Mammary epithelial cell (primary cell): ENCODE results near the gene CPA1.

Source experiments
- CTCF ChIP-seq, 2 donors: IDR thresholded peaks in 1 of 2; conservative IDR thresholded peaks in 1 of 2; 2 replicates each; pipeline ENCODE4 v1.5.1; 2011 to 2012; ENCODE audit warnings: inconsistent platforms in 2 of 2, low read length in 2 of 2, mild to moderate bottlenecking in 2 of 2, control low read depth in 1 of 2, low read depth in 1 of 2; ENCODE audit not compliant: insufficient read depth in 1 of 2; ENCODE audit errors: extremely low read depth in 1 of 2
- EZH2 ChIP-seq: IDR thresholded peaks from 2 replicates; pipeline ENCODE4 v1.6.1; 2012; ENCODE audit warnings: low read length, inconsistent platforms, borderline replicate concordance

- TF ChIP-seq EZH2, result no peak
- TF ChIP-seq CTCF (conservative IDR thresholded peaks at IDR 0.05 in 1 of 2, IDR thresholded peaks at IDR 0.05 in 1 of 2; ENCODE audit: extremely low read depth in 1 of 2, insufficient read depth in 1 of 2, low read depth in 1 of 2, low read length in 2 of 2), result no peak
These were observed 46.5 kb upstream of the CPA1 start for GRCh38 chr7:130333832-130334231.
